Measurements from ENCODE around the gene LRG1.

GRCh38 chr19:4507804-4508203 is 32.0 kb downstream of the LRG1 start:
- TF ChIP-seq HDAC2 (IDR thresholded peaks at IDR 0.05) (no peak), STAT3 (IDR thresholded peaks at IDR 0.05; ENCODE audit: low read depth, low read length) (no peak), SIN3A (IDR thresholded peaks at IDR 0.05; ENCODE audit: low read depth, low read length) (no peak), MAX (IDR thresholded peaks at IDR 0.05; ENCODE audit: low read depth, low read length) (no peak), FOXK2 (IDR thresholded peaks at IDR 0.05) (no peak), EZH2 (IDR thresholded peaks at IDR 0.05; ENCODE audit: borderline replicate concordance, control insufficient read depth, low read depth, low read length) (no peak)
- TF ChIP-seq, protein P1, sequence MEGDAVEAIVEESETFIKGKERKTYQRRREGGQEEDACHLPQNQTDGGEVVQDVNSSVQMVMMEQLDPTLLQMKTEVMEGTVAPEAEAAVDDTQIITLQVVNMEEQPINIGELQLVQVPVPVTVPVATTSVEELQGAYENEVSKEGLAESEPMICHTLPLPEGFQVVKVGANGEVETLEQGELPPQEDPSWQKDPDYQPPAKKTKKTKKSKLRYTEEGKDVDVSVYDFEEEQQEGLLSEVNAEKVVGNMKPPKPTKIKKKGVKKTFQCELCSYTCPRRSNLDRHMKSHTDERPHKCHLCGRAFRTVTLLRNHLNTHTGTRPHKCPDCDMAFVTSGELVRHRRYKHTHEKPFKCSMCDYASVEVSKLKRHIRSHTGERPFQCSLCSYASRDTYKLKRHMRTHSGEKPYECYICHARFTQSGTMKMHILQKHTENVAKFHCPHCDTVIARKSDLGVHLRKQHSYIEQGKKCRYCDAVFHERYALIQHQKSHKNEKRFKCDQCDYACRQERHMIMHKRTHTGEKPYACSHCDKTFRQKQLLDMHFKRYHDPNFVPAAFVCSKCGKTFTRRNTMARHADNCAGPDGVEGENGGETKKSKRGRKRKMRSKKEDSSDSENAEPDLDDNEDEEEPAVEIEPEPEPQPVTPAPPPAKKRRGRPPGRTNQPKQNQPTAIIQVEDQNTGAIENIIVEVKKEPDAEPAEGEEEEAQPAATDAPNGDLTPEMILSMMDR (IDR thresholded peaks at IDR 0.05 in 2 of 3, conservative IDR thresholded peaks at IDR 0.05 in 1 of 3; ENCODE audit: control insufficient read depth in 2 of 3, extremely low read depth in 1 of 3, insufficient read depth in 1 of 3, low read depth in 3 of 3, low read length in 3 of 3): no peak
- TF ChIP-seq, protein P2, sequence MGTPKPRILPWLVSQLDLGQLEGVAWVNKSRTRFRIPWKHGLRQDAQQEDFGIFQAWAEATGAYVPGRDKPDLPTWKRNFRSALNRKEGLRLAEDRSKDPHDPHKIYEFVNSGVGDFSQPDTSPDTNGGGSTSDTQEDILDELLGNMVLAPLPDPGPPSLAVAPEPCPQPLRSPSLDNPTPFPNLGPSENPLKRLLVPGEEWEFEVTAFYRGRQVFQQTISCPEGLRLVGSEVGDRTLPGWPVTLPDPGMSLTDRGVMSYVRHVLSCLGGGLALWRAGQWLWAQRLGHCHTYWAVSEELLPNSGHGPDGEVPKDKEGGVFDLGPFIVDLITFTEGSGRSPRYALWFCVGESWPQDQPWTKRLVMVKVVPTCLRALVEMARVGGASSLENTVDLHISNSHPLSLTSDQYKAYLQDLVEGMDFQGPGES (IDR thresholded peaks at IDR 0.05): no peak
